Activated naive CD8-positive, alpha-beta T cell treated with anti-CD3 and anti-CD28 coated beads for 36 hours (primary cell): ENCODE measurements around the gene POLE2. TPM values are rescaled to one million over a fixed set of nuclear protein-coding genes. Genes with fewer than 3 reads are reported as not detected.
A peak's percentile ranks its signal among the peaks of the same experiment; 100 is the strongest.
"Not testable (repeated sequence)": the region's sequence is repeated elsewhere in the genome, so short reads cannot be mapped to it uniquely, and the experiment has no call there.

Source experiments
- DNase-seq: peaks from one replicate; pipeline ENCODE4 v3.0.0; 2021
- H3K27ac Mint-ChIP-seq: one replicate; pipeline ENCODE4 v1.8.0; 2022; ENCODE audit warnings: mild to moderate bottlenecking, moderate library complexity, mixed read lengths
- H3K27me3 Mint-ChIP-seq: one replicate; pipeline ENCODE4 v1.8.0; 2022; ENCODE audit warnings: mild to moderate bottlenecking, mixed read lengths
- H3K36me3 Mint-ChIP-seq: one replicate; pipeline ENCODE4 v1.8.0; 2021; ENCODE audit warnings: mild to moderate bottlenecking, mixed read lengths
- H3K4me1 Mint-ChIP-seq: one replicate; pipeline ENCODE4 v1.8.0; 2021; ENCODE audit warnings: mixed read lengths
- H3K4me3 Mint-ChIP-seq: one replicate; pipeline ENCODE4 v1.8.0; 2022; ENCODE audit warnings: mild to moderate bottlenecking, moderate library complexity, mixed read lengths
- H3K9me3 Mint-ChIP-seq: one replicate; pipeline ENCODE4 v1.8.0; 2022; ENCODE audit warnings: mixed read lengths
- total RNA-seq, 2 experiments: library from RNA; stranded (reverse); gene quantifications; one replicate each; pipeline ENCODE4 v1.2.3, GENCODE V29; 2021

The POLE2 gene
- total RNA-seq, 2 experiments from 2014 or later, result 33.6 to 37.2 TPM

GRCh38 chr14:49636866-49637265, 51.1 kb downstream of the POLE2 start:
- peaks cover 46% of the 10 kb centered on the region for H3K4me1 Mint-ChIP-seq
- H3K27me3 Mint-ChIP-seq, result no peaks in the 10 kb centered on the region
- peak overlapping the region; percentile 71 for H3K4me3 Mint-ChIP-seq
- H3K36me3 Mint-ChIP-seq, result peaks cover 61% of the 10 kb centered on the region
- no peak for DNase-seq
- no peaks in the 10 kb centered on the region for H3K9me3 Mint-ChIP-seq
- H3K27ac Mint-ChIP-seq, result peak overlapping the region; percentile 43

DNA sequence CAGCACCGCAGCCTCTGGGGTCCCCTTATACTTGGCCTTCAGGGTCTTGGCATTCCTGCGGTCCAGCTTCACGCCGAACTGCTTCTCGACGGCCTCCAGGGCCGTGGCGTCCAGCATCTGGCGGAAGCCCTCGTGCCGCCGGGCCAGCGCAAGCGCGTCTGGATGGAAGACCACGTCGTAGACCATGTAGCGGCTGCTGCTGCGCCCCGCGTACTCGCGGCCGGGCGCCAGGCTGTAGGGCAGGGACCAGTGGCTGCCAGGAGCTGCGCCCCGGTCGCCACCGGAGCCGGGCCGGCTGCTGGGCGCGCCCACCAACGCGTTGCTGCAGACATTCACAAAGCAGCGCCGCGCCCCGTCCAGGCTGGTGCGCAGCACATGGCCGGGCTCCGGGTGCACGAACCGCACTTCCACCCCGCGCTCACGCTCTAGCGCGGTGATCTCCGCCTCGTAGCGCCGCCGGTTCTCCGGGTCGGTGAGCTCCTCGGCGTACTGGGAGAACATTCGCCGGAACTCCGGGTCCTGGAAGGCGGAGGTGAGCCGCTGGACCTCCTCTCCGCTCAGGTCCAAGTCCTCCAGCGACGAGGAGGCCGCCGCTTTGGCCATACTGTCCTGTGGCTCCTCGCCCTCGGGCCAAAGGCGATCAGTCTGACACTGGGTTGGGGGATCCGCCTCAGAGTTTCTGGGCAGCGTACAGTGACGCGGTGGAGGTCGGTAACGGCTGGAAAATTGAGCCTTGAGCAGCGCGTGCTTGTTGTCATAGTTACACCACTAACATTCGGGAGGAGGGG, 53.3 kb downstream of the POLE2 start, which contains the start of gene DNAAF2:
TSS of gene DNAAF2 (minus strand) at position 698 of the 788 bp plus-strand sequence. CDS start at position 603, 95 bp downstream.
- Mint-ChIP-seq H3K9me3 (no peaks in the 10 kb centered on the region), H3K27ac (peak within 1 kb of the TSS; percentile 99), H3K27me3 (no peaks in the 10 kb centered on the region), H3K4me3 (peak within 1 kb of the TSS; percentile 98), H3K36me3 (peaks cover 65% of the 10 kb centered on the region), H3K4me1 (peaks cover 38% of the 10 kb centered on the region)
- DNase-seq, result peak; percentile 70

GRCh38 chr14:49633640-49634546, 54.1 kb downstream of the POLE2 start:
- Mint-ChIP-seq H3K9me3 (no peaks in the 10 kb centered on the region), H3K36me3 (peaks cover 64% of the 10 kb centered on the region), H3K4me3 (peak overlapping the region; percentile 98), H3K4me1 (peaks cover 38% of the 10 kb centered on the region), H3K27ac (peak overlapping the region; percentile 95), H3K27me3 (no peaks in the 10 kb centered on the region)
- DNase-seq, result peak; percentile 96

- H3K27me3 Mint-ChIP-seq, result no peaks in the 10 kb centered on the region
- H3K4me1 Mint-ChIP-seq, result peaks cover 42% of the 10 kb centered on the region
- H3K9me3 Mint-ChIP-seq, result no peaks in the 10 kb centered on the region
- peak overlapping the region; percentile 70 for H3K27ac Mint-ChIP-seq
- peak overlapping the region; percentile 95 for H3K4me3 Mint-ChIP-seq
- no peak for DNase-seq
- H3K36me3 Mint-ChIP-seq, result peaks cover 42% of the 10 kb centered on the region
Observed at GRCh38 chr14:49623941-49624839, 63.8 kb downstream of the POLE2 start.

DNA sequence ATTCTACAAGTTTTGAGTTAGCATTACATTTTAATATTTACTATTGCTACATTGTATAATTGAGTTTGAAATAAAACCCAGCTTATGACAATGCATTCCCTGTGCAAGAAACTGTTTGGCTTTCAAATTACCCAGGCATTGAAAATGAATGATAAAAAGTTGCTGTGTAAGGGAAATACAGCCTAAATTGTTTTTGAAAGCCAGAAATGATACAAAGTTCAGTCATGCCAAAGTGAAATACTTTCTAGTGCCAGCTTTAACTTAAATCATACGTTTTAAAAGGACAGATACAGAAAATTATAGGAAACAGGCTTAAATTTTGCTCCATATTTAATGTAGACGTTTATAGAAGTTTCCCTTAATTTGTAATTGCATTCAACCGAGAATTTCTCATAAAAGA, 64.6 kb downstream of the POLE2 start:
- Mint-ChIP-seq H3K36me3 (peaks cover 47% of the 10 kb centered on the region), H3K4me1 (peaks cover 45% of the 10 kb centered on the region), H3K27me3 (no peaks in the 10 kb centered on the region), H3K9me3 (no peaks in the 10 kb centered on the region), H3K4me3 (peak overlapping the region; percentile 95), H3K27ac (peak overlapping the region; percentile 70)
- no peak for DNase-seq

DNA sequence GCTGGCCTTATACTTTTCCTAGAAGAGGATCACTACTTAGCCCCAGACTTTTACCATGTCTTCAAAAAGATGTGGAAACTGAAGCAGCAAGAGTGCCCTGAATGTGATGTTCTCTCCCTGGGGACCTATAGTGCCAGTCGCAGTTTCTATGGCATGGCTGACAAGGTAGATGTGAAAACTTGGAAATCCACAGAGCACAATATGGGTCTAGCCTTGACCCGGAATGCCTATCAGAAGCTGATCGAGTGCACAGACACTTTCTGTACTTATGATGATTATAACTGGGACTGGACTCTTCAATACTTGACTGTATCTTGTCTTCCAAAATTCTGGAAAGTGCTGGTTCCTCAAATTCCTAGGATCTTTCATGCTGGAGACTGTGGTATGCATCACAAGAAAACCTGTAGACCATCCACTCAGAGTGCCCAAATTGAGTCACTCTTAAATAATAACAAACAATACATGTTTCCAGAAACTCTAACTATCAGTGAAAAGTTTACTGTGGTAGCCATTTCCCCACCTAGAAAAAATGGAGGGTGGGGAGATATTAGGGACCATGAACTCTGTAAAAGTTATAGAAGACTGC, 65.9 kb downstream of the POLE2 start:
- peak overlapping the region; percentile 95 for H3K4me3 Mint-ChIP-seq
- H3K27ac Mint-ChIP-seq, result peak overlapping the region; percentile 97
- H3K36me3 Mint-ChIP-seq, result peaks cover 53% of the 10 kb centered on the region
- no peaks in the 10 kb centered on the region for H3K9me3 Mint-ChIP-seq
- H3K27me3 Mint-ChIP-seq, result no peaks in the 10 kb centered on the region
- H3K4me1 Mint-ChIP-seq, result peaks cover 50% of the 10 kb centered on the region
- DNase-seq, result no peak

DNA sequence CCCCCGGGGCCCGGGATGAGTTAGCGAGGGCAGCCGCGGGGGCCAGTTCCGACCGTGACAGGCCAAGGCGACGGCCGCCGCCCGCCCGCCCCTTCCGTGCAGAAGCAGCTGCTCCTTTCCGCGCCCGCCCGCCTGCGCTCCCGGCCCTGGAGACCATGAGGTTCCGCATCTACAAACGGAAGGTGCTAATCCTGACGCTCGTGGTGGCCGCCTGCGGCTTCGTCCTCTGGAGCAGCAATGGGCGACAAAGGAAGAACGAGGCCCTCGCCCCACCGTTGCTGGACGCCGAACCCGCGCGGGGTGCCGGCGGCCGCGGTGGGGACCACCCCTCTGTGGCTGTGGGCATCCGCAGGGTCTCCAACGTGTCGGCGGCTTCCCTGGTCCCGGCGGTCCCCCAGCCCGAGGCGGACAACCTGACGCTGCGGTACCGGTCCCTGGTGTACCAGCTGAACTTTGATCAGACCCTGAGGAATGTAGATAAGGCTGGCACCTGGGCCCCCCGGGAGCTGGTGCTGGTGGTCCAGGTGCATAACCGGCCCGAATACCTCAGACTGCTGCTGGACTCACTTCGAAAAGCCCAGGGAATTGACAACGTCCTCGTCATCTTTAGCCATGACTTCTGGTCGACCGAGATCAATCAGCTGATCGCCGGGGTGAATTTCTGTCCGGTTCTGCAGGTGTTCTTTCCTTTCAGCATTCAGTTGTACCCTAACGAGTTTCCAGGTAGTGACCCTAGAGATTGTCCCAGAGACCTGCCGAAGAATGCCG, 66.7 kb downstream of the POLE2 start:
- no peaks in the 10 kb centered on the region for H3K9me3 Mint-ChIP-seq
- H3K27me3 Mint-ChIP-seq, result no peaks in the 10 kb centered on the region
- H3K27ac Mint-ChIP-seq, result peak overlapping the region; percentile 97
- H3K36me3 Mint-ChIP-seq, result peaks cover 52% of the 10 kb centered on the region
- H3K4me3 Mint-ChIP-seq, result peak overlapping the region; percentile 95
- DNase-seq, result peak; percentile 73
- peaks cover 51% of the 10 kb centered on the region for H3K4me1 Mint-ChIP-seq

- Mint-ChIP-seq H3K27me3 (no peaks in the 10 kb centered on the region), H3K36me3 (peaks cover 54% of the 10 kb centered on the region), H3K4me3 (peak within 1 kb of the TSS; percentile 95), H3K27ac (peak within 1 kb of the TSS; percentile 97), H3K4me1 (peaks cover 50% of the 10 kb centered on the region), H3K9me3 (no peaks in the 10 kb centered on the region)
- DNase-seq, result peak; percentile 95
Observed at GRCh38 chr14:49620182-49621113, 67.6 kb downstream of the POLE2 start, which contains the start of the genes MGAT2 and RPL36AL. MGAT2 (plus strand) TSS chr14:49620799; CDS start chr14:49621269, 470 bp downstream. RPL36AL (minus strand) TSS chr14:49620626; CDS start chr14:49619104, 1,522 bp downstream.

DNA sequence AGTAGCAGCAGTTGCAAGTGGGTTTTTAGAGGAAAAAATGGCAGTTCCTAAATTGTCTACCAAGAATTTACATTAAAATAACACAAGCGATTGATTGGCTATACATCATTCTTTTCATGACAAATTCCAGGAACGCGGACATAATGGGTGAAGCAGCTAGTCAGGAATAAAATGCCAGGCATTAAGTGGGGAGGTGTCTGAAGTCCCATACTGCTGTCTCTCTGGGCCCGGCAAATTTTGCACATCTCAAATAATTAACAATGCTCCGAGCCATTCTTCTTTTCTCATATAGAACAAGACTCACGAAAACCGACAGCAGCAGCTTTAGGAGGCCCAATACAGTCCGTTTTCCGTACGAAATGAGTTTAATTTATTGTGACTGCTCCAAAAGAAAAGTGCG, 68.3 kb downstream of the POLE2 start:
- peak overlapping the region; percentile 97 for H3K27ac Mint-ChIP-seq
- no peaks in the 10 kb centered on the region for H3K9me3 Mint-ChIP-seq
- DNase-seq, result no peak
- H3K27me3 Mint-ChIP-seq, result no peaks in the 10 kb centered on the region
- peaks cover 50% of the 10 kb centered on the region for H3K4me1 Mint-ChIP-seq
- H3K4me3 Mint-ChIP-seq, result peak overlapping the region; percentile 95
- H3K36me3 Mint-ChIP-seq, result peaks cover 52% of the 10 kb centered on the region

DNA sequence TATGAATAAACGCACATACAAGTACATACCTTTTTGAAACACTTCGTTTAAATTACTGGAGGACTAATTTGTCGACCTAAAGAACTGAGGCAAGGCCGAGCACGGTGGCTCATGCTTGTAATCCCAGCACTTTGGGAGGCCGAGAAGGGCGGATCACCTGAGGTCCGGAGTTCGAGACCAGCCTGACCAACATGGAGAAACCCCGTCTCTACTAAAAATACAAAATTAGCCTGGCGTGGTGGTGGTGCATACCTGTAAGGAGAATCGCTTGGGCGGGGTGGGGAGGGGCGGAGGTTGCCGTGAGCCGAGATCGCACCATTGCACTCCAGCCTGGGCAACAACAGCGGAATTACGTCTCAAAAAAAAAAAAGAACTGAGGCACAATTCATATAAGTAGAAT, 68.7 kb downstream of the POLE2 start:
- H3K4me3 Mint-ChIP-seq, result peak overlapping the region; percentile 95
- not testable (repeated sequence) for H3K9me3 Mint-ChIP-seq, H3K27me3 Mint-ChIP-seq, DNase-seq
- H3K27ac Mint-ChIP-seq, result peak overlapping the region; percentile 97
- peaks cover 48% of the 10 kb centered on the region for H3K4me1 Mint-ChIP-seq
- peaks cover 50% of the 10 kb centered on the region for H3K36me3 Mint-ChIP-seq

GRCh38 chr14:49617852-49618519, 70.0 kb downstream of the POLE2 start:
- H3K9me3 Mint-ChIP-seq, result no peaks in the 10 kb centered on the region
- H3K27me3 Mint-ChIP-seq, result no peaks in the 10 kb centered on the region
- no peak for DNase-seq
- H3K4me1 Mint-ChIP-seq, result peaks cover 35% of the 10 kb centered on the region
- H3K36me3 Mint-ChIP-seq, result peaks cover 48% of the 10 kb centered on the region
- peak overlapping the region; percentile 54 for H3K27ac Mint-ChIP-seq
- no peak overlapping the region for H3K4me3 Mint-ChIP-seq

- Mint-ChIP-seq H3K36me3 (peaks cover 40% of the 10 kb centered on the region), H3K4me1 (peaks cover 26% of the 10 kb centered on the region), H3K9me3 (no peaks in the 10 kb centered on the region), H3K27me3 (no peaks in the 10 kb centered on the region), H3K4me3 (no peak overlapping the region), H3K27ac (peak overlapping the region; percentile 56)
- DNase-seq, result no peak
Observed at GRCh38 chr14:49615776-49616175, 72.2 kb downstream of the POLE2 start.
